GM23248 (cell line): ENCODE results near the gene SPEM1.

ENCODE experiments used
- EZH2 ChIP-seq: fragments of 200-600 bp; sonication (generic); IDR thresholded peaks from 2 replicates; pipeline ENCODE4 v1.6.1; 2018; ENCODE audit warnings: antibody characterized with exemption, mild to moderate bottlenecking; ENCODE audit not compliant: insufficient read depth, poor library complexity, severe bottlenecking
- EZH2phosphoT487 ChIP-seq: fragments of 200-600 bp; sonication (generic); IDR thresholded peaks from 2 replicates; pipeline ENCODE4 v1.6.1; 2018; ENCODE audit warnings: antibody characterized with exemption, moderate library complexity, mild to moderate bottlenecking, low read depth; ENCODE audit not compliant: insufficient read depth

DNA sequence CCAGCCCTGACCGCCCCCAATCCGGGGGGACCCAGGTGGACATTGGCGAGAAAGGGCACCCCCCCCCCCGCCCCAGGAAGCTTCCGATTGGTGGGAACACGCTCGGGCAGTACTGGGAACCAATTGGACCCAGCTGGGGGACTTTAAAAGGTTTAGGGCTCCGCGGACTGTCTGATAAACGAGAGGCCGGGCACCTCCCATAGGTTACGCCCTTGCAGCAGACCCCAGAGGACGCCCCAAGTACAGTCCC lies 16.5 kb upstream of the SPEM1 start:
- TF ChIP-seq EZH2phosphoT487: no peak
- TF ChIP-seq EZH2: no peak
